Liver (tissue), 9 donors: ENCODE results near the gene HS6ST3. TPM values are rescaled to one million over a fixed set of nuclear protein-coding genes. Genes with fewer than 3 reads are reported as not detected.

Experiments used
- DNase-seq: peaks from one replicate; pipeline ENCODE4 v3.0.0-alpha.2; 2017; ENCODE audit warnings: low spot score
- H3K27ac ChIP-seq, 2 donors: one replicate each; pipeline ENCODE4 v1.7.0; 2013; ENCODE audit warnings: inconsistent platforms in 2 of 2, low read length in 2 of 2, control low read depth in 1 of 2, low read depth in 1 of 2, mild to moderate bottlenecking in 1 of 2
- H3K27me3 ChIP-seq, 4 donors: one replicate each; pipeline versions ENCODE4 v1.6.1 to v1.7.0; 2013; ENCODE audit warnings: low read length in 3 of 4, inconsistent platforms in 1 of 4, mild to moderate bottlenecking in 1 of 4, moderate library complexity in 1 of 4; ENCODE audit not compliant: control insufficient read depth in 4 of 4, insufficient read depth in 4 of 4
- H3K36me3 ChIP-seq, 4 donors: one replicate each; pipeline versions ENCODE4 v1.6.1 to v1.7.0; 2013; ENCODE audit warnings: low read length in 3 of 4, mild to moderate bottlenecking in 3 of 4, low read depth in 1 of 4, moderate library complexity in 1 of 4; ENCODE audit not compliant: control insufficient read depth in 4 of 4, insufficient read depth in 3 of 4
- H3K4me1 ChIP-seq, 4 donors: one replicate each; pipeline versions ENCODE4 v1.6.1 to v1.7.0; 2013; ENCODE audit warnings: low read length in 3 of 4, mild to moderate bottlenecking in 3 of 4, moderate library complexity in 1 of 4; ENCODE audit not compliant: control insufficient read depth in 4 of 4, insufficient read depth in 4 of 4
- H3K4me3 ChIP-seq, 3 donors: one replicate each; pipeline versions ENCODE4 v1.6.1 to v1.7.0; 2013; ENCODE audit warnings: low read length in 3 of 3, control low read depth in 1 of 3, low read depth in 1 of 3, mild to moderate bottlenecking in 1 of 3
- H3K9ac ChIP-seq, 2 donors: one replicate each; pipeline ENCODE4 v1.7.0; 2013; ENCODE audit warnings: low read length in 2 of 2, mild to moderate bottlenecking in 2 of 2, moderate library complexity in 2 of 2, control low read depth in 1 of 2, low read depth in 1 of 2
- H3K9me3 ChIP-seq, 4 donors: one replicate each; pipeline versions ENCODE4 v1.6.1 to v1.7.0; 2013; ENCODE audit warnings: low read length in 3 of 4; ENCODE audit not compliant: control insufficient read depth in 4 of 4
- EGR1 ChIP-seq, 2 donors: IDR thresholded peaks; 2 replicates each; pipeline ENCODE4 v1.6.1; 2016 to 2018; ENCODE audit warnings: antibody characterized with exemption in 2 of 2, low read depth in 2 of 2
- FOXA2 ChIP-seq: IDR thresholded peaks from 2 replicates; pipeline ENCODE4 v1.6.1; 2016; ENCODE audit warnings: antibody characterized with exemption
- GABPA ChIP-seq, 2 donors: IDR thresholded peaks in 1 of 2; conservative IDR thresholded peaks in 1 of 2; 2 replicates each; pipeline ENCODE4 v1.6.1; 2016; ENCODE audit warnings: antibody characterized with exemption in 2 of 2, mild to moderate bottlenecking in 1 of 2, moderate library complexity in 1 of 2
- HNF4A ChIP-seq, 2 donors: conservative IDR thresholded peaks; 2 replicates each; pipeline ENCODE4 v1.6.1; 2016; ENCODE audit warnings: antibody characterized with exemption in 2 of 2, mild to moderate bottlenecking in 2 of 2
- HNF4G ChIP-seq: IDR thresholded peaks from 2 replicates; pipeline ENCODE4 v1.6.1; 2016; ENCODE audit warnings: antibody characterized with exemption
- JUND ChIP-seq, 2 donors: IDR thresholded peaks; 2 replicates each; pipeline ENCODE4 v1.6.1; 2016; ENCODE audit warnings: antibody characterized with exemption in 2 of 2
- NR2F2 ChIP-seq: IDR thresholded peaks from 2 replicates; pipeline ENCODE4 v1.6.1; 2016; ENCODE audit warnings: antibody characterized with exemption
- RAD21 ChIP-seq, 2 donors: IDR thresholded peaks; 2 replicates each; pipeline ENCODE4 v1.6.1; 2016; ENCODE audit warnings: antibody characterized with exemption in 2 of 2, mild to moderate bottlenecking in 2 of 2
- SP1 ChIP-seq: IDR thresholded peaks from 2 replicates; pipeline ENCODE4 v1.6.1; 2018; ENCODE audit warnings: antibody characterized with exemption, mild to moderate bottlenecking
- TAF1 ChIP-seq: conservative IDR thresholded peaks from 2 replicates; pipeline ENCODE4 v1.6.1; 2016; ENCODE audit warnings: antibody characterized with exemption, mild to moderate bottlenecking
- YY1 ChIP-seq: IDR thresholded peaks from 2 replicates; pipeline ENCODE4 v1.6.1; 2016; ENCODE audit warnings: antibody characterized with exemption, mild to moderate bottlenecking
- ZBTB33 ChIP-seq: IDR thresholded peaks from 2 replicates; pipeline ENCODE4 v1.6.1; 2016; ENCODE audit warnings: antibody characterized with exemption
- WGBS: extraction: QIAGEN DNeasy Blood & Tissue Kit; methylation state at CpG from one replicate; pipeline ENCODE4 v1.1.7; 2013; 5-methylcytosine and 5-hydroxymethylcytosine counted together
- polyA plus RNA-seq, 2 donors: library from polyadenylated mRNA; stranded (reverse) in 1 of 2; unstranded in 1 of 2; fragments of 200-250 nt in 1 of 2; fragments of >200 nt in 1 of 2; fragmentation: Nextera tagmentation in 1 of 2; extraction: Ambion mirVana in 1 of 2; gene quantifications; one replicate each; pipeline versions ENCODE4 v1.2.1 to v1.2.3, GENCODE V29; 2013 to 2015
- total RNA-seq, 2 donors: library from RNA; depleted of rRNA; stranded (reverse); fragments of >200 nt; gene quantifications; one replicate each; pipeline ENCODE4 v1.2.3, GENCODE V29; 2014
- TF ChIP-seq, protein P1 (sequence below): IDR thresholded peaks from 2 replicates; pipeline ENCODE4 v1.6.1; 2016; ENCODE audit warnings: antibody characterized with exemption
- TF ChIP-seq, protein P2 (sequence below): IDR thresholded peaks from 2 replicates; pipeline ENCODE4 v1.6.1; 2016; ENCODE audit warnings: antibody characterized with exemption
- TF ChIP-seq, protein P3 (sequence below): fragments of 150-350 bp; IDR thresholded peaks from 2 replicates; pipeline ENCODE4 v1.5.1; 2017; ENCODE audit warnings: improper control_type of control experiment, low read depth, low read length; ENCODE audit not compliant: missing input control
- donor health status: healthy.
- donor health status: healthy.
- donor health status: healthy.
- donor health status: healthy.
- donor health status: healthy.

The HS6ST3 gene
- total and polyA plus RNA-seq, 4 donors: under 0.01 TPM; not detected in 3

DNA sequence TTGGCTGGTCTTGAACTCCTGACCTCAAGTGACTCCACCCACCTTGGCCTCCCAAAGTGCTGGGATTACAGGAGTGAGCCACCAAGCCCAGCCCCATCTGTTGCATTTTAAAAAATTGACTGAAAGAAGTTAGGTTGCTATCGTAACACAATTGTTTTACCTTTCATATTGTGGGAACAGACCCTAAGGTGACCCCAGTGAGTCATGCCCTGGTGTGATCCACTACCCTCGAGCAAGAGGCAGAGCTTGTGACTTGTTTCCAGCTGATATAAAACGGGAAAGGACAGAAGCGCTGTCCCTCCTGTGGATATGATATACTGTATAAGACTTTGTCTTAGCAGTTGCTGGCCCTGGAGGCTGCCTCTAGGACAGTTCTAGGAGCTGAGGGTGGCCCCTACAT is 308.6 kb downstream of the HS6ST3 start:
- Histone ChIP-seq H3K9ac (no peak overlapping the region), H3K27me3 (no peaks in the 10 kb centered on the region), H3K27ac (no peak overlapping the region), H3K36me3 (no peaks in the 10 kb centered on the region), H3K9me3 (no peaks in the 10 kb centered on the region), H3K4me1 (no peaks in the 10 kb centered on the region), H3K4me3 (no peak overlapping the region)
- TF ChIP-seq GABPA (IDR thresholded peaks at IDR 0.05 in 1 of 2, conservative IDR thresholded peaks at IDR 0.05 in 1 of 2) (no peak), EGR1 (IDR thresholded peaks at IDR 0.05; ENCODE audit: low read depth in 2 of 2) (no peak), FOXA2 (no peak), HNF4G (no peak), ZBTB33 (no peak)
- 56% methylated on average over 4 of the region's 4 CpGs for WGBS
- DNase-seq: no peak

DNA sequence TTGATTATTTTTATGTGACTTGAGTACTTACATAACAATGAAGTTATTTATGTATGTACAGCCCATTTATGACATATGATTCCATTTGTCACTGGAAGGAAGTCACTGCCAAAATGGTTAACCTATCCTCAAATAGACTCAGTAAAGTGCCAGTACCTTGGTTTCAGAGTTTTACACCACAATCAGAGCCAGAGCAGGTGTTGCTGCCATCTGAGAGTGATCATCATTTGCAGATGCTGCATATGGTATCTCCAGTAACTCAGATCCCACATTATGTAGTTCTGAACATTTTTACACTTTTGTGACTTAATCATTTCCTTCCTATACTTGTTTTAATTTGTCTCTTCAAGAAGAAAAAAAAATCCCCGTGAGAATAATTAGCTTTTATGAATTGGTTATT is 313.3 kb downstream of the HS6ST3 start:
- Histone ChIP-seq H3K4me3 (no peak overlapping the region), H3K27me3 (no peaks in the 10 kb centered on the region), H3K27ac (no peak overlapping the region), H3K9ac (no peak overlapping the region), H3K9me3 (no peaks in the 10 kb centered on the region), H3K4me1 (no peaks in the 10 kb centered on the region), H3K36me3 (no peaks in the 10 kb centered on the region)
- TF ChIP-seq, protein P1, sequence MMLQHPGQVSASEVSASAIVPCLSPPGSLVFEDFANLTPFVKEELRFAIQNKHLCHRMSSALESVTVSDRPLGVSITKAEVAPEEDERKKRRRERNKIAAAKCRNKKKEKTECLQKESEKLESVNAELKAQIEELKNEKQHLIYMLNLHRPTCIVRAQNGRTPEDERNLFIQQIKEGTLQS: no peak
- TF ChIP-seq YY1 (no peak), HNF4A (conservative IDR thresholded peaks at IDR 0.05) (no peak), RAD21 (IDR thresholded peaks at IDR 0.05) (no peak), EGR1 (IDR thresholded peaks at IDR 0.05; ENCODE audit: low read depth in 2 of 2) (no peak), NR2F2 (no peak), JUND (IDR thresholded peaks at IDR 0.05) (no peak), FOXA2 (no peak), GABPA (IDR thresholded peaks at IDR 0.05 in 1 of 2, conservative IDR thresholded peaks at IDR 0.05 in 1 of 2) (no peak), SP1 (no peak), TAF1 (no peak), ZBTB33 (no peak)
- TF ChIP-seq, protein P2, sequence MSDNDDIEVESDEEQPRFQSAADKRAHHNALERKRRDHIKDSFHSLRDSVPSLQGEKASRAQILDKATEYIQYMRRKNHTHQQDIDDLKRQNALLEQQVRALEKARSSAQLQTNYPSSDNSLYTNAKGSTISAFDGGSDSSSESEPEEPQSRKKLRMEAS: no peak
- TF ChIP-seq, protein P3, sequence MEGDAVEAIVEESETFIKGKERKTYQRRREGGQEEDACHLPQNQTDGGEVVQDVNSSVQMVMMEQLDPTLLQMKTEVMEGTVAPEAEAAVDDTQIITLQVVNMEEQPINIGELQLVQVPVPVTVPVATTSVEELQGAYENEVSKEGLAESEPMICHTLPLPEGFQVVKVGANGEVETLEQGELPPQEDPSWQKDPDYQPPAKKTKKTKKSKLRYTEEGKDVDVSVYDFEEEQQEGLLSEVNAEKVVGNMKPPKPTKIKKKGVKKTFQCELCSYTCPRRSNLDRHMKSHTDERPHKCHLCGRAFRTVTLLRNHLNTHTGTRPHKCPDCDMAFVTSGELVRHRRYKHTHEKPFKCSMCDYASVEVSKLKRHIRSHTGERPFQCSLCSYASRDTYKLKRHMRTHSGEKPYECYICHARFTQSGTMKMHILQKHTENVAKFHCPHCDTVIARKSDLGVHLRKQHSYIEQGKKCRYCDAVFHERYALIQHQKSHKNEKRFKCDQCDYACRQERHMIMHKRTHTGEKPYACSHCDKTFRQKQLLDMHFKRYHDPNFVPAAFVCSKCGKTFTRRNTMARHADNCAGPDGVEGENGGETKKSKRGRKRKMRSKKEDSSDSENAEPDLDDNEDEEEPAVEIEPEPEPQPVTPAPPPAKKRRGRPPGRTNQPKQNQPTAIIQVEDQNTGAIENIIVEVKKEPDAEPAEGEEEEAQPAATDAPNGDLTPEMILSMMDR: no peak
- no peak for DNase-seq
- WGBS: 75% methylated on average over 1 of the region's 1 CpG
